Osteoblast (primary cell): Measurements from ENCODE around the gene MIPOL1. TPM values are rescaled to one million over a fixed set of nuclear protein-coding genes. Genes with fewer than 3 reads are reported as not detected.

Experiments
- DNase-seq: peaks from one replicate; pipeline ENCODE4 v3.0.0; 2011; ENCODE audit warnings: low spot score, mixed read lengths; ENCODE audit not compliant: insufficient read length; ENCODE audit errors: missing footprints
- H2AFZ ChIP-seq: 2 replicates; pipeline ENCODE4 v1.6.0; 2011; ENCODE audit warnings: mild to moderate bottlenecking, low read length
- H3K27ac ChIP-seq: 2 replicates; pipeline ENCODE4 v1.5.1; 2011; ENCODE audit warnings: mild to moderate bottlenecking, low read depth, low read length, moderate library complexity
- H3K27me3 ChIP-seq: 2 replicates; pipeline ENCODE4 v1.6.0; 2012; ENCODE audit warnings: mild to moderate bottlenecking, control low read depth, inconsistent platforms, low read length, moderate library complexity; ENCODE audit not compliant: insufficient read depth
- H3K36me3 ChIP-seq: 2 replicates; pipeline ENCODE4 v1.5.1; 2011; ENCODE audit warnings: mild to moderate bottlenecking, low read length, control low read depth, moderate library complexity; ENCODE audit not compliant: insufficient read depth
- H3K4me1 ChIP-seq: 2 replicates; pipeline ENCODE4 v1.5.1; 2011; ENCODE audit warnings: mild to moderate bottlenecking, low read length, control low read depth, moderate library complexity; ENCODE audit not compliant: insufficient read depth
- H3K4me2 ChIP-seq: 2 replicates; pipeline ENCODE4 v1.6.0; 2011; ENCODE audit warnings: mild to moderate bottlenecking, low read length; ENCODE audit not compliant: insufficient read depth
- H3K4me3 ChIP-seq: fragments of 200-600 bp; sonication (generic); 3 replicates; pipeline ENCODE4 v1.5.1; 2012; ENCODE audit warnings: mild to moderate bottlenecking, low read length, inconsistent platforms; ENCODE audit not compliant: insufficient read depth
- H3K79me2 ChIP-seq: 2 replicates; pipeline ENCODE4 v1.6.0; 2012; ENCODE audit warnings: mild to moderate bottlenecking, low read length, control low read depth, inconsistent platforms; ENCODE audit not compliant: insufficient read depth
- H3K9me3 ChIP-seq: 2 replicates; pipeline ENCODE4 v1.5.1; 2011; ENCODE audit warnings: low read depth, low read length, control low read depth
- H4K20me1 ChIP-seq: 2 replicates; pipeline ENCODE4 v1.6.0; 2012; ENCODE audit warnings: mild to moderate bottlenecking, low read length, control low read depth; ENCODE audit not compliant: insufficient read depth
- total RNA-seq: library from RNA; depleted of rRNA; stranded (reverse); fragments of >200 nt; gene quantifications from 2 replicates; pipeline ENCODE4 v1.2.3, GENCODE V29; 2012
- TF ChIP-seq, protein P1 (sequence below): IDR thresholded peaks from 2 replicates; pipeline ENCODE4 v1.5.1; 2011; ENCODE audit warnings: mild to moderate bottlenecking, low read depth, low read length, moderate library complexity; ENCODE audit errors: extremely low read depth

MIPOL1 gene
- total RNA-seq, 1 donor, result 9.0 TPM

DNA sequence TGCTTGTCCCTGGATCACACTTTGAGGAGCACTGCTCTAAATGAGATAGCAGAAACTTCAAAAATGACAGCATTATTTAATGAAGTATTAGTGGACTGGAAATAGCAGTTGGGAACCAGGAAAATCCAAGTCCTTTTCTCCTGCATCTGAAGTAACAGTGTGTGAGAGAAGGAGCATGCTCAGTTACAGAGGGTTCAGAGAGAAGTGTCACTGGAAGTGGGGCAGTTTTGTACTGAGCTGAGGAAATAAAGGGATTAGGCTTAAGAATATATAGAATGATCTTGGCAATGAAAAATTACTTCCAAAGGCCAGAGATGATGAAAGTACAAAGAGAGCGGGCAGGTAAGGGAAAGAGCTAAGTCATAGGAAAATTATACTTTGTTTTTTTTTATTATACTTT is 130.9 kb downstream of the MIPOL1 start:
- no peaks in the 10 kb centered on the region for H3K79me2 ChIP-seq
- TF ChIP-seq, protein P1, sequence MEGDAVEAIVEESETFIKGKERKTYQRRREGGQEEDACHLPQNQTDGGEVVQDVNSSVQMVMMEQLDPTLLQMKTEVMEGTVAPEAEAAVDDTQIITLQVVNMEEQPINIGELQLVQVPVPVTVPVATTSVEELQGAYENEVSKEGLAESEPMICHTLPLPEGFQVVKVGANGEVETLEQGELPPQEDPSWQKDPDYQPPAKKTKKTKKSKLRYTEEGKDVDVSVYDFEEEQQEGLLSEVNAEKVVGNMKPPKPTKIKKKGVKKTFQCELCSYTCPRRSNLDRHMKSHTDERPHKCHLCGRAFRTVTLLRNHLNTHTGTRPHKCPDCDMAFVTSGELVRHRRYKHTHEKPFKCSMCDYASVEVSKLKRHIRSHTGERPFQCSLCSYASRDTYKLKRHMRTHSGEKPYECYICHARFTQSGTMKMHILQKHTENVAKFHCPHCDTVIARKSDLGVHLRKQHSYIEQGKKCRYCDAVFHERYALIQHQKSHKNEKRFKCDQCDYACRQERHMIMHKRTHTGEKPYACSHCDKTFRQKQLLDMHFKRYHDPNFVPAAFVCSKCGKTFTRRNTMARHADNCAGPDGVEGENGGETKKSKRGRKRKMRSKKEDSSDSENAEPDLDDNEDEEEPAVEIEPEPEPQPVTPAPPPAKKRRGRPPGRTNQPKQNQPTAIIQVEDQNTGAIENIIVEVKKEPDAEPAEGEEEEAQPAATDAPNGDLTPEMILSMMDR, result no peak

DNA sequence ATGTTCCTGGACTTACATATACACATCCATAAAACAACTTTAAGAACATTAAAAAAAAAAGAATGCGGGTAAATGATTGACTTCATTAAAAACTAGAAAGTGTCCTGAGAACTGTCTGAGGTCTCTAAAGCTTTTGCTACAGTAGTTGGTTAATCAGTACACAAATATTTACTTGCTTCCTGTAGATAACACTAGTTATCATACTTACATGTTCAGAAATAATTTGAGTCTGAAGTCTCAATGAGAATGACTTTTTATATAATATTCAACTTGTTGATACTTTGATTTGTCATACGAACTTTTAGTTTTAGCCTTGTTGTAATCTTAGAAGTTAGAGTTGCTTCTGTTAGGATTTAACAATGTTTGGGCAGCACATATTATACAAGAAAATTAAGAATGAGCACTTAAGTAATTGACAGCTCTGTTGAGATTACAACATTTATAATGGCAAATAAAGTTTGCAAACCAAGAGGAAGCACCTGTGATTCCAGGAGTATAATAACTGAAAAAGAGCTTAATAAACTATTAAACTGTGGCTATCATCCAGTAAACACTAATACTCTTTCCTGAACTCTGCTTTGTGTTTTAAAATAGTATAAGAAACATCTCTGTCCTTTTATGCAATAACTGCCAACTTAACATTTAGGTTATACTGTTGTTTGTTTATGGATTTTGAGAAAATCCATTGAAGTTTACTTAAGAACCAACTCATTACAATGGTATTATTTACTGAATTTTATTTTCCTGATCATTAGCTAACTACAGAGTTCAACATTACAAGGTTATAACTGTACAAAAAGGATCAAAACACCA is 131.7 kb downstream of the MIPOL1 start:
- H3K27me3 ChIP-seq, result no peaks in the 10 kb centered on the region
- no peak overlapping the region for H2AFZ ChIP-seq
- H3K27ac ChIP-seq, result no peak overlapping the region
- DNase-seq, result no peak
- no peak overlapping the region for H3K4me2 ChIP-seq
- H3K9me3 ChIP-seq, result no peaks in the 10 kb centered on the region
- no peaks in the 10 kb centered on the region for H4K20me1 ChIP-seq
- no peak overlapping the region for H3K4me3 ChIP-seq
- H3K79me2 ChIP-seq, result no peaks in the 10 kb centered on the region
- H3K36me3 ChIP-seq, result no peaks in the 10 kb centered on the region
- no peaks in the 10 kb centered on the region for H3K4me1 ChIP-seq
- TF ChIP-seq, protein P1, result no peak

More for the DNA sequence above, 130.9 kb downstream of the MIPOL1 start:
- H3K9me3 ChIP-seq, result no peaks in the 10 kb centered on the region
- no peak overlapping the region for H3K4me2 ChIP-seq
- no peaks in the 10 kb centered on the region for H3K27me3 ChIP-seq
- H4K20me1 ChIP-seq, result no peaks in the 10 kb centered on the region
- no peaks in the 10 kb centered on the region for H3K4me1 ChIP-seq
- no peaks in the 10 kb centered on the region for H3K36me3 ChIP-seq
- no peak for DNase-seq
- H2AFZ ChIP-seq, result no peak overlapping the region
- no peak overlapping the region for H3K4me3 ChIP-seq
- no peak overlapping the region for H3K27ac ChIP-seq

GRCh38 chr14:37330910-37331309 is 133.2 kb downstream of the MIPOL1 start:
- no peaks in the 10 kb centered on the region for H3K4me1 ChIP-seq

DNA sequence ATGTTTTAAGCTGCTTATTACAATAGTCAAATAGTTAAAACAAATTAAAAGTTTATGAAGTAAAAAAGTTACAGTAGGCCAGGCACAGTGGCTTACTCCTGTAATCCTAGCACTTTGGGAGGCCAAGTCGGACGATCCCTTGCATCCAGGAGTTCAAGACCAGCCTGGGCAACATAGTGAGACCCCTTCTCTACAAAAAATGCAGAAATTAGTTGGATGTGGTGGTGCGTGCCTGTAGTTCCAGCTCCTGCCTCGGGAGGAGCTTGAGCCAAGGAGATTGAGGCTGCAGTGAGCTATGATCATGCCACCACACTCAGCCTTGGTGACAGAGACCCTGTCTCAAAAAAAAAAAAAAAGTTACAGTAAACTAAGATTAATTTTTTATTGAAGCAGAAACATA is 142.6 kb downstream of the MIPOL1 start:
- DNase-seq, result no peak
- no peak overlapping the region for H3K4me2 ChIP-seq
- H3K36me3 ChIP-seq, result no peaks in the 10 kb centered on the region
- H3K27ac ChIP-seq, result no peak overlapping the region
- TF ChIP-seq, protein P1, result no peak
- H3K79me2 ChIP-seq, result no peaks in the 10 kb centered on the region
- no peaks in the 10 kb centered on the region for H3K9me3 ChIP-seq
- no peaks in the 10 kb centered on the region for H3K27me3 ChIP-seq
- H4K20me1 ChIP-seq, result no peaks in the 10 kb centered on the region
- H2AFZ ChIP-seq, result no peak overlapping the region
- no peaks in the 10 kb centered on the region for H3K4me1 ChIP-seq
- H3K4me3 ChIP-seq, result no peak overlapping the region

More at GRCh38 chr14:37330910-37331309, 133.2 kb downstream of the MIPOL1 start:
- H3K4me3 ChIP-seq, result no peak overlapping the region
- no peak overlapping the region for H3K4me2 ChIP-seq
- no peaks in the 10 kb centered on the region for H3K36me3 ChIP-seq
- no peak for DNase-seq
- H3K27me3 ChIP-seq, result no peaks in the 10 kb centered on the region
- no peaks in the 10 kb centered on the region for H3K79me2 ChIP-seq
- H4K20me1 ChIP-seq, result no peaks in the 10 kb centered on the region
- H3K27ac ChIP-seq, result no peak overlapping the region
- H2AFZ ChIP-seq, result no peak overlapping the region
- TF ChIP-seq, protein P1, result no peak
- H3K9me3 ChIP-seq, result no peaks in the 10 kb centered on the region
